GM19467 (cell line): ENCODE measurements around the gene UGT3A2.

Experiments used
- ATAC-seq: cut with Tn5 transposase; IDR thresholded peaks from one replicate; pipeline ENCODE4 v1.9.1; 2021; ENCODE audit warnings: mild to moderate bottlenecking, moderate library complexity; ENCODE audit not compliant: unreplicated experiment

UGT3A2 gene

GRCh38 chr5:36009698-36010097 is 57.0 kb downstream of the UGT3A2 start:
- no peak for ATAC-seq

GRCh38 chr5:36007366-36007765 is 59.3 kb downstream of the UGT3A2 start:
- ATAC-seq: no peak

- no peak for ATAC-seq
Measured at GRCh38 chr5:36006163-36006562, 60.5 kb downstream of the UGT3A2 start.

- no peak for ATAC-seq
Measured at GRCh38 chr5:36001032-36001431, 65.7 kb downstream of the UGT3A2 start.

- no peak for ATAC-seq
Measured at GRCh38 chr5:35999547-35999946, 67.1 kb downstream of the UGT3A2 start.

- ATAC-seq: no peak
Measured at GRCh38 chr5:35996076-35996475, 70.6 kb downstream of the UGT3A2 start.

GRCh38 chr5:35990941-35991611 is 75.6 kb downstream of the UGT3A2 start, which contains the start of gene UGT3A1:
Gene UGT3A1 (minus strand): TSS chr5:35991390. CDS start chr5:35991240, 150 bp downstream.
- ATAC-seq: no peak

GRCh38 chr5:35990520-35990919 is 76.2 kb downstream of the UGT3A2 start:
- ATAC-seq: no peak

GRCh38 chr5:35988529-35988928 is 78.2 kb downstream of the UGT3A2 start:
- no peak for ATAC-seq

GRCh38 chr5:35987776-35988175 is 78.9 kb downstream of the UGT3A2 start:
- no peak for ATAC-seq
